B cell (primary cell): ENCODE results near the gene GCA. TPM values are rescaled to one million over a fixed set of nuclear protein-coding genes. Genes with fewer than 3 reads are reported as not detected.

Experiments used
- ATAC-seq: fragments of 200-7000 bp; cut with Tn5 transposase; one replicate; pipeline ENCODE4 v1.10.0; 2021; ENCODE audit warnings: low read depth, mild to moderate bottlenecking, moderate number of reproducible peaks, moderate library complexity
- CTCF ChIA-PET: fragments of 350-600 bp; sonication (Branson Sonifier 250); formaldehyde crosslinking; loops from one replicate; lab custom pipeline; 2021; ENCODE audit warnings: antibody characterized with exemption, inconsistent platforms; lab: Charles Lee
- POLR2A ChIA-PET: fragments of 350-600 bp; sonication (Branson Sonifier 250); formaldehyde crosslinking; loops from one replicate; lab custom pipeline; 2021; ENCODE audit warnings: antibody characterized with exemption; lab: Charles Lee
- DNase-seq: peaks from one replicate; pipeline ENCODE4 v3.0.0; 2013
- H2AFZ ChIP-seq: 2 replicates; pipeline ENCODE4 v1.6.1; 2012; ENCODE audit warnings: mild to moderate bottlenecking, low read depth, low read length; ENCODE audit not compliant: insufficient read depth, poor library complexity, severe bottlenecking
- H3K27ac ChIP-seq, 2 donors: 1 replicate in 1 of 2; 2 replicates in 1 of 2; pipeline ENCODE4 v1.5.1; 2012 to 2013; ENCODE audit warnings: low read length in 2 of 2, mild to moderate bottlenecking in 2 of 2, moderate library complexity in 1 of 2
- H3K27me3 ChIP-seq, 4 experiments: fragments of 200-600 bp in 1 of 4; sonication (generic) in 1 of 4; replicated peaks in 1 of 4; 1 replicate in 2 of 4; 2 replicates in 2 of 4; pipeline versions ENCODE4 v1.6.1 to v1.7.0; 2013 to 2016; ENCODE audit warnings: low read length in 3 of 4, mild to moderate bottlenecking in 2 of 4, mixed read lengths in 1 of 4, moderate library complexity in 1 of 4; ENCODE audit not compliant: insufficient read depth in 4 of 4, control insufficient read depth in 3 of 4; ENCODE audit errors: control extremely low read depth in 1 of 4
- H3K36me3 ChIP-seq, 2 experiments: replicated peaks in 1 of 2; 1 replicate in 1 of 2; 2 replicates in 1 of 2; pipeline versions ENCODE4 v1.6.1 to v1.7.1; 2013; ENCODE audit warnings: low read length in 1 of 2; ENCODE audit not compliant: insufficient read depth in 2 of 2, control insufficient read depth in 1 of 2; ENCODE audit errors: control extremely low read depth in 1 of 2, extremely low read depth in 1 of 2
- H3K4me1 ChIP-seq, 2 donors: fragments of 200-600 bp in 1 of 2; sonication (generic) in 1 of 2; 1 replicate in 1 of 2; 2 replicates in 1 of 2; pipeline versions ENCODE4 v1.5.1 to v1.6.1; 2013 to 2017; ENCODE audit warnings: low read length in 2 of 2; ENCODE audit not compliant: control insufficient read depth in 2 of 2, insufficient read depth in 2 of 2
- H3K4me2 ChIP-seq: replicated peaks from 2 replicates; pipeline ENCODE3; 2012; ENCODE audit warnings: mild to moderate bottlenecking, low read depth, low read length; ENCODE audit not compliant: poor library complexity, severe bottlenecking
- H3K4me3 ChIP-seq, 5 experiments: fragments of 200-600 bp in 1 of 5; sonication (generic) in 1 of 5; 1 replicate in 3 of 5; 2 replicates in 2 of 5; pipeline versions ENCODE4 v1.5.1 to v1.7.0; 2011 to 2016; ENCODE audit warnings: low read length in 4 of 5, mild to moderate bottlenecking in 4 of 5, low read depth in 2 of 5, control low read depth in 1 of 5, moderate library complexity in 1 of 5; ENCODE audit not compliant: insufficient read depth in 1 of 5; ENCODE audit errors: control extremely low read depth in 1 of 5, extremely low read depth in 1 of 5
- H3K79me2 ChIP-seq: fragments of 200-600 bp; sonication (generic); one replicate; pipeline ENCODE4 v1.6.0; 2016; ENCODE audit warnings: low read length; ENCODE audit not compliant: control insufficient read depth, insufficient read depth
- H3K9ac ChIP-seq: fragments of 200-600 bp; sonication (generic); 2 replicates; pipeline ENCODE4 v1.6.1; 2017; ENCODE audit warnings: mild to moderate bottlenecking, low read length, moderate library complexity
- H3K9me3 ChIP-seq, 3 donors: one replicate each; pipeline versions ENCODE4 v1.6.1 to v1.7.1; 2013; ENCODE audit warnings: low read length in 2 of 3; ENCODE audit not compliant: control insufficient read depth in 2 of 3, insufficient read depth in 1 of 3; ENCODE audit errors: control extremely low read depth in 1 of 3
- H4K20me1 ChIP-seq: 2 replicates; pipeline ENCODE4 v1.6.0; 2012; ENCODE audit warnings: mild to moderate bottlenecking, low read length; ENCODE audit not compliant: insufficient read depth, control insufficient read depth, poor library complexity, severe bottlenecking
- H3K27ac Mint-ChIP-seq: one replicate; pipeline ENCODE4 v1.8.0; 2021; ENCODE audit warnings: mixed read lengths
- H3K27me3 Mint-ChIP-seq: one replicate; pipeline ENCODE4 v1.8.0; 2021; ENCODE audit warnings: mixed read lengths
- H3K4me1 Mint-ChIP-seq: one replicate; pipeline ENCODE4 v1.8.0; 2021; ENCODE audit warnings: mixed read lengths
- H3K4me3 Mint-ChIP-seq: one replicate; pipeline ENCODE4 v1.8.0; 2021; ENCODE audit warnings: mixed read lengths
- H3K9me3 Mint-ChIP-seq: one replicate; pipeline ENCODE4 v1.8.0; 2022; ENCODE audit warnings: mixed read lengths; ENCODE audit not compliant: insufficient read depth
- EZH2 ChIP-seq: IDR thresholded peaks from 2 replicates; pipeline ENCODE4 v1.6.1; 2012; ENCODE audit warnings: borderline replicate concordance, low read depth, mild to moderate bottlenecking, moderate library complexity, low read length; ENCODE audit not compliant: insufficient read depth, poor library complexity, severe bottlenecking
- WGBS: methylation state at CpG from one replicate; pipeline ENCODE4 v1.1.5; 2013; ENCODE audit warnings: missing lambda C conversion rate; ENCODE audit not compliant: insufficient coverage; 5-methylcytosine and 5-hydroxymethylcytosine counted together
- intact Hi-C: fragments of 100-400 bp; cut with micrococcal nuclease; formaldehyde crosslinking; loops from one replicate; pipeline ENCODE4 v1.10.0; 2022
- polyA plus RNA-seq: library from polyadenylated mRNA; depleted of rRNA; stranded (reverse); fragments of >200 nt; gene quantifications from 2 replicates; pipeline ENCODE4 v1.2.3, GENCODE V29; 2012
- total RNA-seq, 2 donors: library from RNA; stranded (reverse); fragments of 120-200 nt in 1 of 2; gene quantifications; 1 replicate in 1 of 2; 2 replicates in 1 of 2; pipeline versions ENCODE4 v1.2.3 to v1.2.4, GENCODE V29; 2013 to 2022
- TF ChIP-seq, protein P1 (sequence below): fragments of 200-600 bp; IDR thresholded peaks from one replicate; pipeline ENCODE4 v1.8.0; 2022; ENCODE audit warnings: antibody characterized with exemption, mild to moderate bottlenecking

The GCA gene
- total and polyA plus RNA-seq, 2 donors (not counting 1 experiment from before 2014, with no cell fraction given): 17.9 to 33.0 TPM

DNA sequence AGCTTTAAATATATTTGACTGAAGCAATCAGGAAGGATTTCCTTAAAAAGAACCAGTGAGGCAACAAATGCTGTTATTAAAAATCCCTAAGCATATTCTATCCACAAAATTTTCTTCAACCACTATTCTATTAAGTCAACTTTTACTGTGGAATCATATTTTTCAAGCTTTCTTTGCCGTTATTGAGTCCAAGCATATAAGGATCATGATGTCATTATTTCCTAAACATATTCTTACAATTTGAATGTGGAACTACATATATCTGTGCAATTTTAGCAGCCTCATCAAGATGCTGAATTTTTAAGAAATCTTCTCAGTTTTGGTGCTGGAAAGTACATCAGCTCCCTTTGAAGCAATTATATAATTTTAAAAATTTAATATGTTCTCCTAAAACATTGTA is 31.1 kb upstream of the GCA start:
- no peak for DNase-seq
- Histone ChIP-seq H3K4me2 (no peak overlapping the region), H3K4me1 (peaks cover 18 to 23% of the 10 kb centered on the region in 2 donors), H3K36me3 (peaks cover 5 to 19% of the 10 kb centered on the region in 2 experiments), H3K79me2 (peaks cover 36% of the 10 kb centered on the region), H3K4me3 (no peak overlapping the region), H3K9ac (no peak overlapping the region), H4K20me1 (peaks cover 6% of the 10 kb centered on the region), H3K27me3 (no peaks in the 10 kb centered on the region), H2AFZ (no peak overlapping the region), H3K27ac (no peak overlapping the region), H3K9me3 (no peaks in the 10 kb centered on the region)
- Mint-ChIP-seq H3K27me3 (no peaks in the 10 kb centered on the region), H3K4me1 (peaks cover 54% of the 10 kb centered on the region), H3K9me3 (no peaks in the 10 kb centered on the region), H3K27ac (no peak overlapping the region), H3K4me3 (no peak overlapping the region)
- no CpG with 5 or more reads among the region's 1 CpG for WGBS
- ATAC-seq: no peak
- intact Hi-C loops: no loop called here
- ChIA-PET CTCF (interaction anchor here (0.8 to 8.2 kb wide), 6 partner anchors 9 to 92 kb away, joined by 3 to 86 read pairs (median 6); no protein-coding TSS in a partner anchor), POLR2A (interaction anchor here (0.7 kb wide), 1 partner anchor 15 kb away, joined by 3 read pairs; no protein-coding TSS in a partner anchor)
- TF ChIP-seq EZH2: no peak
- TF ChIP-seq, protein P1, sequence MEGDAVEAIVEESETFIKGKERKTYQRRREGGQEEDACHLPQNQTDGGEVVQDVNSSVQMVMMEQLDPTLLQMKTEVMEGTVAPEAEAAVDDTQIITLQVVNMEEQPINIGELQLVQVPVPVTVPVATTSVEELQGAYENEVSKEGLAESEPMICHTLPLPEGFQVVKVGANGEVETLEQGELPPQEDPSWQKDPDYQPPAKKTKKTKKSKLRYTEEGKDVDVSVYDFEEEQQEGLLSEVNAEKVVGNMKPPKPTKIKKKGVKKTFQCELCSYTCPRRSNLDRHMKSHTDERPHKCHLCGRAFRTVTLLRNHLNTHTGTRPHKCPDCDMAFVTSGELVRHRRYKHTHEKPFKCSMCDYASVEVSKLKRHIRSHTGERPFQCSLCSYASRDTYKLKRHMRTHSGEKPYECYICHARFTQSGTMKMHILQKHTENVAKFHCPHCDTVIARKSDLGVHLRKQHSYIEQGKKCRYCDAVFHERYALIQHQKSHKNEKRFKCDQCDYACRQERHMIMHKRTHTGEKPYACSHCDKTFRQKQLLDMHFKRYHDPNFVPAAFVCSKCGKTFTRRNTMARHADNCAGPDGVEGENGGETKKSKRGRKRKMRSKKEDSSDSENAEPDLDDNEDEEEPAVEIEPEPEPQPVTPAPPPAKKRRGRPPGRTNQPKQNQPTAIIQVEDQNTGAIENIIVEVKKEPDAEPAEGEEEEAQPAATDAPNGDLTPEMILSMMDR: no peak

DNA sequence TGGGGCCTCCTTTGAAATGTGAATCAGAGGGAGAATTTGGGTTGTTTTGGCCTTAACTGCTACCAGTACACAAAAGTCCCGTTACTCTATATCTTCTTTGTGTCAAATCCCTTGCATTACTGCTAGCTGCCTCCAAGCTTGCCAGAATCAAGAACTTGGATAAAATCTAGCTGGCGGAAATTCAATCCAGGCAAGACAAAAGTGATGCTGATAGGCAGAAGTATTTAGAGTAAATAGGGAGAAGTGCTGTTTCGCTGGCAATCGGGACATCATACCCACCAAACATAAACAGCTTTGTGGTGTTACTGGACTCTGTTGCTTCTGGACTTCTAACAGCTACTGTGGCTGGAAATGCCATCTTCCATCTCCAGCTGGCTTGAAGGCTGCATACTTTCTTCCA is 28.0 kb upstream of the GCA start:
- ATAC-seq (no peak), DNase-seq (no peak)
- Histone ChIP-seq H3K27me3 (no peaks in the 10 kb centered on the region), H3K36me3 (peaks cover 0 to 3% of the 10 kb centered on the region in 2 experiments), H2AFZ (no peak overlapping the region), H3K4me1 (peaks cover 34 to 43% of the 10 kb centered on the region in 2 donors), H3K4me3 (peak overlapping the region in 3 of 5 experiments; percentile 77 to 97 (median 94)), H3K9me3 (no peaks in the 10 kb centered on the region), H3K4me2 (peak overlapping the region; percentile 89), H3K9ac (peak overlapping the region; percentile 98), H3K27ac (peak overlapping the region in 1 of 2 donors; percentile 100), H4K20me1 (peaks cover 8% of the 10 kb centered on the region), H3K79me2 (peaks cover 64% of the 10 kb centered on the region)
- intact Hi-C loops: loop anchor here (1.0 kb wide), 1 partner anchor 8 kb away; no protein-coding TSS in a partner anchor
- TF ChIP-seq EZH2: no peak
- TF ChIP-seq, protein P1: no peak
- H3K27ac Mint-ChIP-seq: peak overlapping the region; percentile 56
- H3K27me3 Mint-ChIP-seq: no peaks in the 10 kb centered on the region
- POLR2A ChIA-PET: no interaction called here
- peaks cover 71% of the 10 kb centered on the region for H3K4me1 Mint-ChIP-seq
- WGBS: 100% methylated on average over 1 of the region's 4 CpGs
- H3K4me3 Mint-ChIP-seq: peak overlapping the region; percentile 96
- H3K9me3 Mint-ChIP-seq: no peaks in the 10 kb centered on the region
- CTCF ChIA-PET: interaction anchor here (1.1 to 1.7 kb wide), 7 partner anchors 12 to 94 kb away, joined by 3 to 10 read pairs (median 4); no protein-coding TSS in a partner anchor
